Activated CD8-positive, alpha-beta memory T cell treated with anti-CD3 and anti-CD28 coated beads, Interleukin-2, amount 50 U/mL, for 1 hour (primary cell): ENCODE measurements around the gene MCOLN1.
"Not testable (repeated sequence)": the region's sequence is repeated elsewhere in the genome, so short reads cannot be mapped to it uniquely, and the experiment has no call there.

Experiments
- DNase-seq: peaks from one replicate; pipeline ENCODE4 v3.0.0-alpha.2; 2020; ENCODE audit errors: extremely low read depth

The MCOLN1 gene

DNA sequence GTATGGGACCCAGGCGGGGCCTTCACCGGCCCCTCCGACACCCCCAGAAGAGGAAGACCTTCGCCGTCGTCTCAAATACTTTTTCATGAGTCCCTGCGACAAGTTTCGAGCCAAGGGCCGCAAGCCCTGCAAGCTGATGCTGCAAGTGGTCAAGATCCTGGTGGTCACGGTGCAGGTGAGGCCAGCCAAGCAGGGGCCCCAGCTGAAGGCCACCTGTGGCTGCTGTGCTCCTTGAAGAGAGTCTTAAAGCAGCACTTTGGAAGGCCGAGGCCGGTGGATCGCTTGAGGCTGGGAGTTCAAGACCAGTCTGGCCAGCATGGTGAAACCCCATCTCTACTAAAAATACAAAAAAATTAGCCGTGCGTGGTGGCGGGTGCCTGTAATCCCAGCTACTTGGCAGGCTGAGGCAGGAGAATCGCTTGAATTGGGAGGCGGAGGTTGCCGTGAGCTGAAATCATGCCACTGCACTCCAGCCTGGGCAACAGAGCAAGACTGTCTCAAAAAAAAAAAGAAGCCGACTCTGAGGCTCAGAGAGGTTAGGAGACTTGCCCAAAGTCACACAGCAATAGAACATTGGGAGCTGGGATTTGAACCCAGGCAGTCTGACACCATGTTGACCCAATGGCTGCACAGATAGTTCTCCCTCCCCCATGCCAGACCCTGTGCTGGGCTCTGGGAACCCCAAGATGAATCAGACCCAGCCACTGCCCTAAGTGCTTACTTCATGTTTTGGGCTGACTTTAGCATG lies 2.7 kb downstream of the MCOLN1 start:
- no peak for DNase-seq

- DNase-seq: no peak
Observed at GRCh38 chr19:7526059-7526929, 3.9 kb downstream of the MCOLN1 start.

- DNase-seq: no peak
Observed at GRCh38 chr19:7527516-7528191, 5.2 kb downstream of the MCOLN1 start.

DNA sequence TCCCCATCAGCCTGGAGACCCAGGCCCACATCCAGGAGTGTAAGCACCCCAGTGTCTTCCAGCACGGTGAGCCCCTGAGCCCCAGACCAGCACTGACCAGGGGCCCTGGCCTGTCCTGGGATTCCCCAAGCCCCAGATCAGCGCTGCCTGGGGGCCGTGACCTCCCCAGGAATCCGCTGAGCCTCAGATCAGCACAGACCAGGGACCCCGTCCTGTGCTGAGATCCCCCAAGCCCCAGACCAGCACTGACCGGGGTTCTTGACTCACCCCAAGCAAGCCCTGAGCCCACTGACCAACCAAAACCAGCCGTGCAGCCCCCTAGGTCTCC lies 5.7 kb downstream of the MCOLN1 start:
- no peak for DNase-seq

- DNase-seq: no peak
Observed at GRCh38 chr19:7528522-7529245, 6.3 kb downstream of the MCOLN1 start.

GRCh38 chr19:7529246-7529600 lies 6.8 kb downstream of the MCOLN1 start:
- DNase-seq: no peak

GRCh38 chr19:7529610-7530490 lies 7.4 kb downstream of the MCOLN1 start:
- no peak for DNase-seq

GRCh38 chr19:7533281-7533885 lies 11.0 kb downstream of the MCOLN1 start:
- DNase-seq: no peak

DNA sequence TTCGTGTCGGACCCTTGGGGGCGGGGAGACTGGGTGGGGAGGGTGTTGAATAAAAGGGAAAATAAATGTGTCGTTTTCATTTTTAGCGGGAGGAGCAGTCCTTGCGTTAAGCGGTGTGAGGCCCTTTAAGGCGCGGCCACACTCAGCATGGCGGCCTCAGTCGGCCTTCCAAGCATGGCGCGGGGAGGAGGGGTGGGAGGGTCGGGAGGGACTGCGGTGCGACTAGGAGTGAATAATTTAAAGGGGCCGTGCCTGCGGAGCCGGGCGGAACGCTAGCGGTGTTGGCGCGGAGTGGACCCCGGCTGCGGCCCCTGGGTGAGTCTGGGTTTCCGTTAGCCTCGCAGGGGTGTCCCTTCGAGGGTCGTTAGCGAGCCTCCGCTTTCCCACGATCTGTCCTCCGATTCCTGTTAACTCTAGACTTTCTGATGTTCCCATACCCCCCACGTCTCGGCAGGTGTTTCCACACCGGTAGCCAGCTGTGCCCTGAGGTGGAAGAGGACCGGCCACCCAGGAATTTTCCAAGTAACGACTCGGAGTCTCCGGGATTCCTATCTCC lies 11.6 kb downstream of the MCOLN1 start:
- peak; percentile 48 for DNase-seq

DNA sequence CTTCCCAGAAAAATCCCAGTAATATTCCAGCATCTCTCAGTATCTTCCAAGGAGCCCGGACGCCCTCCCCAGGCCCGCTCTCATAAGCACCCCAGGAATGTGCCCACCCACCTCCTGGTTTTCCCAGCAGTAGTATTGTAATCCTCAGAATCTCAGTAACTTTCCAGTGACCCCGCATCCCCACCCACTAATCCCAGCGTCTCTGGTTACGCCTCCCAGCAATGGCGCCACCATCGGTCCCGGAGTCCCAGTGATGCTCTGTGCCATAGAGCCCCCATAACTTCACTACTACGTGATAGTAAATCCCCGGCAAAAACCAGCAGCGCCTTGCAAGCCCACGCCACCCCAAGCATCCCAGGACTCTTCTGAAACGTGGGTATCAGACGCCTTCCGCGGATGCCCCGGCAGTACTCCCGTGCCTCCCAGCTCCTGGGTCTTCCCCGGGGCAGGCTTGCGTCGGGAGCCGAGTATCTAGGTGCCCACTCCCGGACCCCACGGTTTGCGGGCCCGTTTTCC lies 12.2 kb downstream of the MCOLN1 start:
- no peak for DNase-seq

GRCh38 chr19:7535047-7535997 lies 12.9 kb downstream of the MCOLN1 start, which contains the start of gene PNPLA6:
Gene PNPLA6, plus strand, starts transcription at chr19:7535717. Its CDS starts 72 bp downstream, at chr19:7535789.
- peak; percentile 59 for DNase-seq

DNA sequence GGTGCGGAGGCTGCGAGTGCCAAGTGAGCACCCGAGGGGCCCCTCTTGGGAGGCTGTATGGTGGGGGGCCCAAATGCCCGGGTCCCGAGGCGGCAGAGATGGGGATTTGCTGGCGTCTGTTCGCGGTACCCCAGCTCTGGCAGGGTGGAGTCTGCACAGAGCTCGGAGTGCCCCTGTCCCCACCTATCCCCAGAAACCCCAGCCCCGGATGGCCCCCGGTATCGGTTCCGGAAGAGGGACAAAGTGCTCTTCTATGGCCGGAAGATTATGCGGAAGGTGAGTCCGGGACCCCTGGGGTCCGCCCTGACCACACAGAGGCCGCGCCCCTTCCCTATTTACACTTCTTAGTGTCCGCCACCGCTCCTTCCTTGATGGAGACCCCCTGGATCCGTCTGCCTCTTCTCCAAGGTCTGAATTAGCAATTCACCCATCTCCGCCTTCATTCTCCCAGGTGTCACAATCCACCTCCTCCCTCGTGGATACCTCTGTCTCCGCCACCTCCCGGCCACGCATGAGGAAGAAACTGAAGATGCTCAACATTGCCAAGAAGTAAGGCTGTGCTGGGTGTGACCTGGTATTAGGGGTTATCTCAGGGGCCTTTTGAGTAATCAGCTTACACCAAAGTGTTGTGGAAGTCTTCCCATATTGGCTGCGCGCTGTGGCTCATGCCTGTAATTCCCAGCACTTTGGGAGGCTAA lies 13.7 kb downstream of the MCOLN1 start:
- DNase-seq: no peak

GRCh38 chr19:7538990-7539389 lies 16.6 kb downstream of the MCOLN1 start:
- DNase-seq: not testable (repeated sequence)

GRCh38 chr19:7539827-7540425 lies 17.5 kb downstream of the MCOLN1 start:
- no peak for DNase-seq

DNA sequence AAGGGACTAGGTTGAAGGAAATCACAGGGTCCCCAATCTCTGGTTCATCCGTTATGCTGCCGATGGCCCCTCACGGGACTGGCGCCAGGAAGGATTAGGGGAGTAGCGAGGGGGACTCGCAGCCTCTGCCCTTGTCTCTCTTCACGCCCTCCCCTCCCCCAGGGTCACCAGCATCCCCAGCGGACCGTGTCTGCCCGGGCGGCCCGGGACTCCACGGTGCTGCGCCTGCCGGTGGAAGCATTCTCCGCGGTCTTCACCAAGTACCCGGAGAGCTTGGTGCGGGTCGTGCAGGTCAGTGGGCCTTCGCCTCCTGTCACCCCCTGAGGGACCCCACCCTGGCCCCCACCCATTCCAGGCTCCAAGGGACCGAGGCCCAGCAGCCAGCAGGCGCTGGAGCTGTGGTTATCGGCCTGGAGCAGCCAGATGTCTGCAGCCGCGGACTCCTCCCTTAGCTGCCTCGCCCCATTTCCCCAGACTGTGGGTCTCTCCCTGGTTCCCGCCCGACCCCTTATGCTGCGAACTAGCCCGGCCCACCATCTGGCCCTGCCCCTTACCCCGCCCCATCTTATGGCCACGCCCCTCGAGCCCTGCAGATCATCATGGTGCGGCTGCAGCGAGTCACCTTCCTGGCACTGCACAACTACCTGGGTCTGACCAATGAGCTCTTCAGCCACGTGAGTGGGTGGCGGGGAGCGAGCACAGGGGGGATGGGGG lies 18.5 kb downstream of the MCOLN1 start:
- DNase-seq: no peak

DNA sequence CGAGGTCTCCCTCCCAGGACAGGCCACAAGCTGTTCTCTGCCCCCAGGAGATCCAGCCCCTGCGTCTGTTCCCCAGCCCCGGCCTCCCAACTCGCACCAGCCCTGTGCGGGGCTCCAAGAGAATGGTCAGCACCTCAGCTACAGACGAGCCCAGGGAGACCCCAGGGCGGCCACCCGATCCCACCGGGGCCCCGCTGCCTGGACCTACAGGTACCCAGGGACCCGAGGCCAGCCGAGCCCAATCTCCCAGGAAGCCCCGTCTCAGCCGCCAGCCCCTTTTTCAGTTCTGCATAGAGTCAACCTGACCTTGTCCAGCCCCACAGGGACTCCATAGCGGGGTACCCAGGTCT lies 19.0 kb downstream of the MCOLN1 start:
- DNase-seq: no peak

DNA sequence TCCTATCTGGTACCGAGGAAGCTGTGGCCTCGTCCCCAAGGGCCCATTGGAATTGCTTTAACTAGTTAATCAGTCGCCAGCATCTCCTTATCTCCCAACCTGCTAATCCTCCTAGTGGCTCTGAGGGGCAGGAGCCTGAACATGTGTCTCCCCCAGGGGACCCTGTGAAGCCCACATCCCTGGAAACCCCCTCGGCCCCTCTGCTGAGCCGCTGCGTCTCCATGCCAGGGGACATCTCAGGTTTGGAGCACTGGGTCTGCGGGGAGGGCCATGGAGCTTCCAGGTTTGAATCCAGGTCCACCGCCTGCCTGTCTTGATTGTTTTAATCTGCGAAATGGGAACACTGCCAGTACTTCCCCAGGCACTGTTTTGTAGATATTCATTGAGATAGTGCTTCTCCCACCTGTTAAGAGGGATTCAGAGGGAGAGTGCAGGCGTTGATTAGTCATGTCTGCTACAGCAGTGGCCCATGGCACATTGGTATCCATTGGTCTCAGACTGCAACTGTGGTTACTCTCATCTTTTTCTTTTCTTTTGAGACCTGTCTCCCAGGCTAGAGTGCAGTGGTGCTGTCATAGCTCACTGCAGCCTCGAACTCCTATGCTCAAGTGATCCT lies 19.5 kb downstream of the MCOLN1 start:
- no peak for DNase-seq
